ENCODE results near the gene ADAMTSL4.

The ADAMTSL4 gene

DNA sequence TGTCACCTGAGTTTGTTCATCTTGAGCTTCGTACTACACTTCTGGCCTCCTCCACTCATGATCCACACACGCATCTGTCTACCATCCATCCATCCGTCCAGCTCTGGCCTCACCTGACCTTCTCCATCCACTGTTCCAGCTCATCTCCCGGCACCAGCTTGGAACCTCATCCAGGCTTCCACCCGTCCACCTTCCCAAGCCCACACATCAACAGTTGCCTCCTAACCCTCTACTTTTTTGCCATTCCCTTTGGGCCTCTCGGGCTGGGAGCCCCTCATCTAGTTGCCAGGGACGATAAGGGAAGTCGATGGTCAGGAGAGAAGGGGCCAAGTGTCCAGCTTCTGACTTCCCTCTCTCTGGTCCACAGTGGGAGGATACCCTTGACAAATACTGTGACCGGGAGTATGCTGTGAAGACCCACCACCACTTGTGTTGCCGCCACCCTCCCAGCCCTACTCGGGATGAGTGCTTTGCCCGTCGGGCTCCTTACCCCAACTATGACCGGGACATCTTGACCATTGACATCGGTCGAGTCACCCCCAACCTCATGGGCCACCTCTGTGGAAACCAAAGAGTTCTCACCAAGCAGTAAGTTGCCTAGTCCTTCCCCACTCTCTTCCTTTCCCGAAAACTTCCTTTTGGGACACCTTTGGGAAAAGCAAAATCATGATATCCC lies 37.1 kb upstream of the ADAMTSL4 start:
- ATAC-seq, result no peak
- TF ChIP-seq ZFP3 (CRISPR knock-in tag; IDR thresholded peaks at IDR 0.05) (no peak), ZFP30 (CRISPR knock-in tag; IDR thresholded peaks at IDR 0.05) (no peak), ARNTL (CRISPR knock-in tag; IDR thresholded peaks at IDR 0.05; ENCODE audit: borderline replicate concordance, low read depth) (no peak), CREB5 (CRISPR knock-in tag; IDR thresholded peaks at IDR 0.05; ENCODE audit: low read depth) (no peak), SNAI2 (CRISPR knock-in tag; IDR thresholded peaks at IDR 0.05) (no peak), ZNF8 (CRISPR knock-in tag; IDR thresholded peaks at IDR 0.05) (no peak)

GRCh38 chr1:150512846-150513245 lies 36.4 kb upstream of the ADAMTSL4 start:
- no peak for ATAC-seq
- TF ChIP-seq ZC3H10 (CRISPR knock-in tag; IDR thresholded peaks at IDR 0.05), result no peak
- TF ChIP-seq SNAI2 (CRISPR knock-in tag; IDR thresholded peaks at IDR 0.05), result no peak
- TF ChIP-seq RARB (CRISPR knock-in tag; IDR thresholded peaks at IDR 0.05), result no peak
- TF ChIP-seq, protein P1, sequence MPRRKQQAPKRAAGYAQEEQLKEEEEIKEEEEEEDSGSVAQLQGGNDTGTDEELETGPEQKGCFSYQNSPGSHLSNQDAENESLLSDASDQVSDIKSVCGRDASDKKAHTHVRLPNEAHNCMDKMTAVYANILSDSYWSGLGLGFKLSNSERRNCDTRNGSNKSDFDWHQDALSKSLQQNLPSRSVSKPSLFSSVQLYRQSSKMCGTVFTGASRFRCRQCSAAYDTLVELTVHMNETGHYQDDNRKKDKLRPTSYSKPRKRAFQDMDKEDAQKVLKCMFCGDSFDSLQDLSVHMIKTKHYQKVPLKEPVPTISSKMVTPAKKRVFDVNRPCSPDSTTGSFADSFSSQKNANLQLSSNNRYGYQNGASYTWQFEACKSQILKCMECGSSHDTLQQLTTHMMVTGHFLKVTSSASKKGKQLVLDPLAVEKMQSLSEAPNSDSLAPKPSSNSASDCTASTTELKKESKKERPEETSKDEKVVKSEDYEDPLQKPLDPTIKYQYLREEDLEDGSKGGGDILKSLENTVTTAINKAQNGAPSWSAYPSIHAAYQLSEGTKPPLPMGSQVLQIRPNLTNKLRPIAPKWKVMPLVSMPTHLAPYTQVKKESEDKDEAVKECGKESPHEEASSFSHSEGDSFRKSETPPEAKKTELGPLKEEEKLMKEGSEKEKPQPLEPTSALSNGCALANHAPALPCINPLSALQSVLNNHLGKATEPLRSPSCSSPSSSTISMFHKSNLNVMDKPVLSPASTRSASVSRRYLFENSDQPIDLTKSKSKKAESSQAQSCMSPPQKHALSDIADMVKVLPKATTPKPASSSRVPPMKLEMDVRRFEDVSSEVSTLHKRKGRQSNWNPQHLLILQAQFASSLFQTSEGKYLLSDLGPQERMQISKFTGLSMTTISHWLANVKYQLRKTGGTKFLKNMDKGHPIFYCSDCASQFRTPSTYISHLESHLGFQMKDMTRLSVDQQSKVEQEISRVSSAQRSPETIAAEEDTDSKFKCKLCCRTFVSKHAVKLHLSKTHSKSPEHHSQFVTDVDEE (CRISPR knock-in tag; IDR thresholded peaks at IDR 0.05), result no peak

DNA sequence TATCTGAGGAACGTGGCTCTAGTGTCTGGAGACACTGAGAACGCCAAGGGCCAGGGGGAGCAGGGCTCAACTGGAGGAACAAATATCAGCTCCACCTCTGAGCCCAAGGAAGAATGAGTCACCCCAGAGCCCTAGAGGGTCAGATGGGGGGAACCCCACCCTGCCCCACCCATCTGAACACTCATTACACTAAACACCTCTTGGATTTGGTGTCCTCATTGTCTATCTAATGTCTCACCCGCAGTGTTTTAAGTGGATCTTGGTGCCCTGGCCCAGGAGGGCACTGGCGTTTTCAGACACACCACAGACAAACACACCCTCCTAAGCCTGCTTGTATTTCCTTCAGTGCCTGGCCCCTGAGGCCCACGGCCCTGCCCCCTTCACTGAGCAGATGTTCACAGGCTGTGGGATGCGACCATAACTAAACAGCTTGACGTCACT lies 35.8 kb upstream of the ADAMTSL4 start:
- ATAC-seq, result no peak

More for the DNA sequence above, 35.8 kb upstream of the ADAMTSL4 start:
- no peak for TF ChIP-seq ISL1 (CRISPR knock-in tag; IDR thresholded peaks at IDR 0.05)
- no peak for TF ChIP-seq RARB (CRISPR knock-in tag; IDR thresholded peaks at IDR 0.05)
- TF ChIP-seq ESRRG (CRISPR knock-in tag; IDR thresholded peaks at IDR 0.05), result no peak
- no peak for TF ChIP-seq ZFP30 (CRISPR knock-in tag; IDR thresholded peaks at IDR 0.05)
- TF ChIP-seq ARNTL (CRISPR knock-in tag; IDR thresholded peaks at IDR 0.05; ENCODE audit: borderline replicate concordance, low read depth), result no peak
- TF ChIP-seq BACH2 (CRISPR knock-in tag; IDR thresholded peaks at IDR 0.05; ENCODE audit: borderline replicate concordance), result no peak
- TF ChIP-seq OSR1 (CRISPR knock-in tag; IDR thresholded peaks at IDR 0.05), result no peak
- TF ChIP-seq TOX (CRISPR knock-in tag; IDR thresholded peaks at IDR 0.05; ENCODE audit: borderline replicate concordance), result no peak
- no peak for TF ChIP-seq CREB5 (CRISPR knock-in tag; IDR thresholded peaks at IDR 0.05; ENCODE audit: low read depth)
- TF ChIP-seq CSDC2 (CRISPR knock-in tag; IDR thresholded peaks at IDR 0.05), result no peak
- no peak for TF ChIP-seq ZNF565 (CRISPR knock-in tag; conservative IDR thresholded peaks at IDR 0.05; ENCODE audit: low read depth)
- TF ChIP-seq PATZ1 (CRISPR knock-in tag; IDR thresholded peaks at IDR 0.05; ENCODE audit: borderline replicate concordance), result no peak
- no peak for TF ChIP-seq ZNF70 (CRISPR knock-in tag; IDR thresholded peaks at IDR 0.05)
- no peak for TF ChIP-seq ZNF8 (CRISPR knock-in tag; IDR thresholded peaks at IDR 0.05)
- TF ChIP-seq, protein P1 (CRISPR knock-in tag; IDR thresholded peaks at IDR 0.05), result no peak
- TF ChIP-seq, protein P2, sequence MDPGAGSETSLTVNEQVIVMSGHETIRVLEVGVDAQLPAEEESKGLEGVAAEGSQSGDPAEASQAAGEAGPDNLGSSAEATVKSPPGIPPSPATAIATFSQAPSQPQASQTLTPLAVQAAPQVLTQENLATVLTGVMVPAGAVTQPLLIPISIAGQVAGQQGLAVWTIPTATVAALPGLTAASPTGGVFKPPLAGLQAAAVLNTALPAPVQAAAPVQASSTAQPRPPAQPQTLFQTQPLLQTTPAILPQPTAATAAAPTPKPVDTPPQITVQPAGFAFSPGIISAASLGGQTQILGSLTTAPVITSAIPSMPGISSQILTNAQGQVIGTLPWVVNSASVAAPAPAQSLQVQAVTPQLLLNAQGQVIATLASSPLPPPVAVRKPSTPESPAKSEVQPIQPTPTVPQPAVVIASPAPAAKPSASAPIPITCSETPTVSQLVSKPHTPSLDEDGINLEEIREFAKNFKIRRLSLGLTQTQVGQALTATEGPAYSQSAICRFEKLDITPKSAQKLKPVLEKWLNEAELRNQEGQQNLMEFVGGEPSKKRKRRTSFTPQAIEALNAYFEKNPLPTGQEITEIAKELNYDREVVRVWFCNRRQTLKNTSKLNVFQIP (CRISPR knock-in tag; IDR thresholded peaks at IDR 0.05; ENCODE audit: borderline replicate concordance, low read depth), result no peak
- TF ChIP-seq TCF4 (CRISPR knock-in tag; IDR thresholded peaks at IDR 0.05; ENCODE audit: borderline replicate concordance), result no peak
- no peak for TF ChIP-seq SNAI2 (CRISPR knock-in tag; IDR thresholded peaks at IDR 0.05)
- no peak for TF ChIP-seq ZFP3 (CRISPR knock-in tag; IDR thresholded peaks at IDR 0.05)

All from SK-N-SH treated with all-trans-retinoic acid at 6 μM for 48 hours (cell line).